HCT116 (cell line): ENCODE results near the gene LRRC8B. TPM values are rescaled to one million over a fixed set of nuclear protein-coding genes. Genes with fewer than 3 reads are reported as not detected.

Source experiments
- ATAC-seq: fragments of 200-7000 bp; cut with Tn5 transposase; 2 replicates; pipeline ENCODE4 v1.9.1; 2020; ENCODE audit warnings: mild to moderate bottlenecking, moderate library complexity
- BruUV-seq: library from RNA; stranded (reverse); fragments of 400-500 nt; replicated peaks from 2 replicates; lab custom pipeline; 2021; lab: Mats Ljungman, UMichigan
- CTCF ChIA-PET: fragments of 300-600 bp; sonication (Branson Sonifier 250); formaldehyde crosslinking; loops from one replicate; lab custom pipeline; 2021; ENCODE audit warnings: antibody characterized with exemption; lab: Charles Lee
- POLR2A ChIA-PET: fragments of 300-600, 350-600 bp; sonication (Branson Sonifier 250); formaldehyde crosslinking; loops from one replicate; lab custom pipeline; 2021; ENCODE audit warnings: antibody characterized with exemption; lab: Charles Lee
- RAD21 ChIA-PET, 2 experiments: fragments of 300-600 bp; sonication (Branson Sonifier 250); formaldehyde crosslinking; loops; one replicate each; lab custom pipeline; 2023; ENCODE audit warnings: low total read pairs in 2 of 2; ENCODE audit not compliant: uncharacterized antibody in 2 of 2, unreplicated experiment in 2 of 2, low non-redundant PET in 1 of 2; lab: Charles Lee
- DNase-seq: peaks from one replicate; pipeline ENCODE4 v3.0.0-alpha.2; 2010; ENCODE audit warnings: low read depth, low spot score
- H2AFZ ChIP-seq: fragments of 200-600 bp; shearing (Covaris generic), sonication (generic); 2 replicates; pipeline ENCODE4 v1.6.1; 2017; ENCODE audit warnings: low read depth, mixed run types, mixed read lengths, antibody characterized with exemption, low read length; ENCODE audit not compliant: poor library complexity, severe bottlenecking
- H3K27ac ChIP-seq: 2 replicates; pipeline ENCODE4 v1.5.1; 2012; ENCODE audit warnings: low read depth, low read length
- H3K27me3 ChIP-seq: fragments of 200-600 bp; sonication (generic); 2 replicates; pipeline ENCODE4 v1.6.1; 2016; ENCODE audit warnings: mixed run types, low read length, mixed read lengths; ENCODE audit not compliant: insufficient read depth
- H3K36me3 ChIP-seq, 2 experiments: fragments of 200-500 bp in 1 of 2; fragments of 200-600 bp in 1 of 2; sonication (Bioruptor generic) in 1 of 2; sonication (generic) in 1 of 2; 2 replicates each; pipeline versions ENCODE4 v1.5.1 to v1.6.1; 2014 to 2016; ENCODE audit warnings: low read length in 2 of 2, inconsistent platforms in 1 of 2, mixed read lengths in 1 of 2, mixed run types in 1 of 2; ENCODE audit not compliant: insufficient read depth in 2 of 2, control insufficient read depth in 1 of 2
- H3K4me1 ChIP-seq, 2 experiments: fragments of 200-600 bp in 1 of 2; sonication (generic) in 1 of 2; 2 replicates each; pipeline versions ENCODE4 v1.5.1 to v1.6.1; 2012 to 2017; ENCODE audit warnings: low read length in 2 of 2, inconsistent platforms in 1 of 2, mild to moderate bottlenecking in 1 of 2, mixed read lengths in 1 of 2, mixed run types in 1 of 2, moderate library complexity in 1 of 2; ENCODE audit not compliant: insufficient read depth in 2 of 2, control insufficient read depth in 1 of 2
- H3K4me2 ChIP-seq: fragments of 200-600 bp; sonication (generic); 2 replicates; pipeline ENCODE4 v1.6.1; 2017; ENCODE audit warnings: mixed run types, low read length, mixed read lengths
- H3K4me3 ChIP-seq, 2 experiments: fragments of 200-600 bp in 1 of 2; sonication (generic) in 1 of 2; replicated peaks in 1 of 2; 2 replicates each; pipeline ENCODE4 v1.5.1; 2011 to 2016; ENCODE audit warnings: low read length in 2 of 2, control low read depth in 1 of 2, low read depth in 1 of 2, mild to moderate bottlenecking in 1 of 2, mixed read lengths in 1 of 2, mixed run types in 1 of 2
- H3K79me2 ChIP-seq: fragments of 200-600 bp; sonication (generic); 2 replicates; pipeline ENCODE4 v1.6.1; 2017; ENCODE audit warnings: mild to moderate bottlenecking, mixed run types, low read length, moderate library complexity, mixed read lengths; ENCODE audit not compliant: insufficient read depth
- H3K9ac ChIP-seq: fragments of 200-600 bp; sonication (generic); 2 replicates; pipeline ENCODE4 v1.6.1; 2016; ENCODE audit warnings: low read length, mixed read lengths
- H3K9me2 ChIP-seq: fragments of 200-600 bp; sonication (generic), shearing (Covaris generic); 2 replicates; pipeline ENCODE4 v1.6.1; 2017; ENCODE audit warnings: mixed run types, mild to moderate bottlenecking, moderate library complexity; ENCODE audit not compliant: insufficient read depth
- H3K9me3 ChIP-seq, 2 experiments: fragments of 200-500 bp in 1 of 2; fragments of 200-600 bp in 1 of 2; sonication (Bioruptor generic) in 1 of 2; sonication (generic) in 1 of 2; 2 replicates each; pipeline ENCODE4 v1.6.1; 2014 to 2017; ENCODE audit warnings: low read length in 2 of 2, mixed read lengths in 2 of 2, inconsistent platforms in 1 of 2, low read depth in 1 of 2, mild to moderate bottlenecking in 1 of 2, mixed run types in 1 of 2, moderate library complexity in 1 of 2; ENCODE audit not compliant: control insufficient read depth in 1 of 2, insufficient read depth in 1 of 2
- H4K20me1 ChIP-seq: fragments of 200-600 bp; sonication (generic), shearing (Covaris generic); 2 replicates; pipeline ENCODE4 v1.6.1; 2017; ENCODE audit warnings: mixed run types, mild to moderate bottlenecking, moderate library complexity; ENCODE audit not compliant: insufficient read depth
- EGR1 ChIP-seq: IDR thresholded peaks from 2 replicates; pipeline ENCODE4 v1.6.1; 2012; ENCODE audit warnings: low read depth
- EZH2 ChIP-seq: fragments of 200-600 bp; sonication (generic); IDR thresholded peaks from 2 replicates; pipeline ENCODE4 v1.6.1; 2017; ENCODE audit warnings: antibody characterized with exemption, mixed run types
- FOSL1 ChIP-seq: IDR thresholded peaks from 2 replicates; pipeline ENCODE4 v1.6.1; 2012; ENCODE audit warnings: low read depth
- RAD21 ChIP-seq: IDR thresholded peaks from 2 replicates; pipeline ENCODE4 v1.6.1; 2012; ENCODE audit warnings: low read depth, mild to moderate bottlenecking
- SIN3A ChIP-seq: IDR thresholded peaks from 2 replicates; pipeline ENCODE4 v1.6.1; 2012; ENCODE audit warnings: low read depth
- SP1 ChIP-seq: IDR thresholded peaks from 2 replicates; pipeline ENCODE4 v1.6.1; 2012; ENCODE audit warnings: low read depth
- TCF7L2 ChIP-seq: IDR thresholded peaks from 2 replicates; pipeline ENCODE4 v1.7.0; 2011; ENCODE audit warnings: borderline replicate concordance, inconsistent platforms; ENCODE audit not compliant: insufficient read depth, insufficient read length; ENCODE audit errors: extremely low read depth
- intact Hi-C: fragments of 100-400 bp; cut with micrococcal nuclease; formaldehyde crosslinking; loops from 2 replicates; pipeline ENCODE4 v1.10.0; 2022
- total RNA-seq: library from RNA; stranded (reverse); gene quantifications from one replicate; pipeline ENCODE4 v1.2.1, GENCODE V29; 2021; ENCODE audit not compliant: unreplicated experiment
- TF ChIP-seq, protein P1 (sequence below): IDR thresholded peaks from 2 replicates; pipeline ENCODE4 v1.6.1; 2011; ENCODE audit warnings: mild to moderate bottlenecking, low read length, moderate library complexity; ENCODE audit not compliant: insufficient replicate concordance; ENCODE audit errors: extremely low read depth
- TF ChIP-seq, protein P2 (sequence below), 3 experiments: fragments of 200-600 bp in 1 of 3; sonication (generic) in 1 of 3; IDR thresholded peaks in 2 of 3; conservative IDR thresholded peaks in 1 of 3; 2 replicates each; pipeline ENCODE4 v1.5.1; 2012 to 2017; ENCODE audit warnings: low read depth in 2 of 3, low read length in 2 of 3, antibody characterized with exemption in 1 of 3, borderline replicate concordance in 1 of 3, control low read depth in 1 of 3, mild to moderate bottlenecking in 1 of 3, mixed read lengths in 1 of 3, mixed run types in 1 of 3, moderate library complexity in 1 of 3; ENCODE audit not compliant: insufficient read depth in 1 of 3

Gene LRRC8B
- total RNA-seq, 1 experiment from 2014 or later, result 17.9 TPM

DNA sequence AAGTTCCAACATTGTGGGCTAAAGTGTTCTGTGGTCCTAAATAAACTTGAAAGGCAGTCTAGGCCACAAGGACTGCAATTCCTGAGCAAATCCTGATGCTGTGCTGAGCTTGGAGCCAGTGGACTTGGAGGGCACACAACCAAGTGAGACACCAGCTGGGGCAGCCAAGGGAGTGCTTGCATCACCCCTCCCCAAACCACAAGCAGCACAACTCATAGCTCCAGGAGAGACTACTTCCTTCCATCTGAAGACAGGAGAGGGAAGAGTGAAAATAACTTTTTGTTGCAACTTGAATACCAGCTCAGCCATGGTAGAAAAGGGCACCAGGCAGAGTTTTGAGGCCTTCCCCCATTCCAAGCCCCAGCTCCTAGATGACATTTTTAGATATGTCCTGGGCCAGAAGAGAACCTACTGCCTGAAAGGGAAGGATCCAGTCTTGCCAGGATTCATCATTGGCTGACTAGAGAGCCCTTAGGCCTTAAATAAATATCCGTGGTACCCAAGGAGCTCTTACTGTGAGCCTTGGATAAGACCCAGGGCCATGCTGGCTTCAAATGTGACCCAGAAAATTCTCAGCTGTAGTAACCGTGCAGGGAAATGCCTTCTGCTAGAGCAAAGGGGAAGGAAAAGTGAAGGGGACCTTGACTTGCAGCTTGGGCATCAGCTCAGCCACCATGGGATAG lies 35.4 kb upstream of the LRRC8B start:
- ChIA-PET POLR2A (no interaction called here), CTCF (no interaction called here), RAD21 (no interaction called here)
- ATAC-seq (no peak), DNase-seq (no peak)
- Histone ChIP-seq H3K4me2 (no peak overlapping the region), H3K9me2 (no peaks in the 10 kb centered on the region), H3K27me3 (no peaks in the 10 kb centered on the region), H3K9ac (no peak overlapping the region), H3K4me1 (no peaks in the 10 kb centered on the region), H3K27ac (no peak overlapping the region), H3K4me3 (no peak overlapping the region), H3K79me2 (no peaks in the 10 kb centered on the region), H3K9me3 (no peaks in the 10 kb centered on the region), H3K36me3 (no peaks in the 10 kb centered on the region), H2AFZ (no peak overlapping the region), H4K20me1 (no peaks in the 10 kb centered on the region)
- intact Hi-C loops, result no loop called here
- TF ChIP-seq, protein P1, sequence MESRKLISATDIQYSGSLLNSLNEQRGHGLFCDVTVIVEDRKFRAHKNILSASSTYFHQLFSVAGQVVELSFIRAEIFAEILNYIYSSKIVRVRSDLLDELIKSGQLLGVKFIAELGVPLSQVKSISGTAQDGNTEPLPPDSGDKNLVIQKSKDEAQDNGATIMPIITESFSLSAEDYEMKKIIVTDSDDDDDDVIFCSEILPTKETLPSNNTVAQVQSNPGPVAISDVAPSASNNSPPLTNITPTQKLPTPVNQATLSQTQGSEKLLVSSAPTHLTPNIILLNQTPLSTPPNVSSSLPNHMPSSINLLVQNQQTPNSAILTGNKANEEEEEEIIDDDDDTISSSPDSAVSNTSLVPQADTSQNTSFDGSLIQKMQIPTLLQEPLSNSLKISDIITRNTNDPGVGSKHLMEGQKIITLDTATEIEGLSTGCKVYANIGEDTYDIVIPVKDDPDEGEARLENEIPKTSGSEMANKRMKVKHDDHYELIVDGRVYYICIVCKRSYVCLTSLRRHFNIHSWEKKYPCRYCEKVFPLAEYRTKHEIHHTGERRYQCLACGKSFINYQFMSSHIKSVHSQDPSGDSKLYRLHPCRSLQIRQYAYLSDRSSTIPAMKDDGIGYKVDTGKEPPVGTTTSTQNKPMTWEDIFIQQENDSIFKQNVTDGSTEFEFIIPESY, result no peak
- no peak for TF ChIP-seq RAD21
- no peak for TF ChIP-seq SP1
- TF ChIP-seq TCF7L2, result no peak
- no peak for TF ChIP-seq EGR1
- TF ChIP-seq SIN3A, result no peak
- no peak for TF ChIP-seq EZH2
- no peak for TF ChIP-seq FOSL1
- TF ChIP-seq, protein P2, sequence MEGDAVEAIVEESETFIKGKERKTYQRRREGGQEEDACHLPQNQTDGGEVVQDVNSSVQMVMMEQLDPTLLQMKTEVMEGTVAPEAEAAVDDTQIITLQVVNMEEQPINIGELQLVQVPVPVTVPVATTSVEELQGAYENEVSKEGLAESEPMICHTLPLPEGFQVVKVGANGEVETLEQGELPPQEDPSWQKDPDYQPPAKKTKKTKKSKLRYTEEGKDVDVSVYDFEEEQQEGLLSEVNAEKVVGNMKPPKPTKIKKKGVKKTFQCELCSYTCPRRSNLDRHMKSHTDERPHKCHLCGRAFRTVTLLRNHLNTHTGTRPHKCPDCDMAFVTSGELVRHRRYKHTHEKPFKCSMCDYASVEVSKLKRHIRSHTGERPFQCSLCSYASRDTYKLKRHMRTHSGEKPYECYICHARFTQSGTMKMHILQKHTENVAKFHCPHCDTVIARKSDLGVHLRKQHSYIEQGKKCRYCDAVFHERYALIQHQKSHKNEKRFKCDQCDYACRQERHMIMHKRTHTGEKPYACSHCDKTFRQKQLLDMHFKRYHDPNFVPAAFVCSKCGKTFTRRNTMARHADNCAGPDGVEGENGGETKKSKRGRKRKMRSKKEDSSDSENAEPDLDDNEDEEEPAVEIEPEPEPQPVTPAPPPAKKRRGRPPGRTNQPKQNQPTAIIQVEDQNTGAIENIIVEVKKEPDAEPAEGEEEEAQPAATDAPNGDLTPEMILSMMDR (IDR thresholded peaks at IDR 0.05 in 2 of 3, conservative IDR thresholded peaks at IDR 0.05 in 1 of 3; ENCODE audit: borderline replicate concordance in 1 of 3, insufficient read depth in 1 of 3, low read depth in 2 of 3, low read length in 2 of 3), result no peak
- no TSS peak for BruUV-seq
